Gastroesophageal sphincter (tissue), 4 donors: ENCODE results near the gene TBKBP1. TPM values are rescaled to one million over a fixed set of nuclear protein-coding genes. Genes with fewer than 3 reads are reported as not detected.
"Not testable (repeated sequence)": the region's sequence is repeated elsewhere in the genome, so short reads cannot be mapped to it uniquely, and the experiment has no call there.

Source experiments
- ATAC-seq: fragments of 150-250 bp; one replicate; pipeline ENCODE4 v1.9.1; 2016; ENCODE audit warnings: mild to moderate bottlenecking, moderate library complexity
- H3K27ac ChIP-seq, 4 donors: fragments of 200-600 bp; sonication (generic) in 3 of 4; 1 replicate in 3 of 4; 2 replicates in 1 of 4; pipeline ENCODE4 v1.5.1; 2016 to 2019
- H3K27me3 ChIP-seq: fragments of 200-600 bp; sonication (generic); one replicate; pipeline ENCODE4 v1.5.1; 2019
- H3K36me3 ChIP-seq, 2 donors: fragments of 200-600 bp; sonication (generic); one replicate each; pipeline ENCODE4 v1.5.1; 2019; ENCODE audit warnings: control low read depth in 1 of 2
- H3K4me1 ChIP-seq, 3 donors: fragments of 200-600 bp; sonication (generic); 1 replicate in 2 of 3; 2 replicates in 1 of 3; pipeline ENCODE4 v1.5.1; 2016 to 2019; ENCODE audit warnings: control low read depth in 2 of 3
- H3K4me3 ChIP-seq, 2 donors: fragments of 200-600 bp; sonication (generic); one replicate each; pipeline ENCODE4 v1.5.1; 2019; ENCODE audit warnings: mild to moderate bottlenecking in 1 of 2, moderate library complexity in 1 of 2
- H3K9me3 ChIP-seq, 3 donors: fragments of 200-600 bp; sonication (generic); one replicate each; pipeline ENCODE4 v1.5.1; 2017 to 2019; ENCODE audit warnings: control low read depth in 2 of 3
- EP300 ChIP-seq: sonication (generic); formaldehyde crosslinking; IDR thresholded peaks from one replicate; pipeline ENCODE4 v1.6.1; 2017; ENCODE audit warnings: antibody characterized with exemption, mild to moderate bottlenecking
- POLR2A ChIP-seq, 2 donors: fragments of 450-650 bp; IDR thresholded peaks; one replicate each; pipeline ENCODE4 v1.6.1; 2017; ENCODE audit warnings: antibody characterized with exemption in 2 of 2, mild to moderate bottlenecking in 2 of 2, moderate library complexity in 1 of 2
- POLR2AphosphoS5 ChIP-seq: sonication (generic); formaldehyde crosslinking; IDR thresholded peaks from one replicate; pipeline ENCODE4 v1.6.1; 2017; ENCODE audit warnings: antibody characterized with exemption
- WGBS, 2 donors: methylation state at CpG; one replicate each; pipeline ENCODE4 v1.1.5; 2018; ENCODE audit warnings: low coverage in 1 of 2; 5-methylcytosine and 5-hydroxymethylcytosine counted together
- total RNA-seq, 4 donors: library from RNA; depleted of rRNA; stranded (reverse); fragments of >200 nt; gene quantifications; one replicate each; pipeline ENCODE4 v1.1.0, GENCODE V29; 2016
- TF ChIP-seq, protein P1 (sequence below), 4 experiments: fragments of 200-600 bp in 2 of 4; fragments of 450-650 bp in 2 of 4; sonication (generic) in 1 of 4; IDR thresholded peaks; one replicate each; pipeline ENCODE4 v1.5.1; 2017 to 2019; ENCODE audit warnings: antibody characterized with exemption in 4 of 4, mild to moderate bottlenecking in 2 of 4, moderate library complexity in 2 of 4

Gene TBKBP1
- total RNA-seq, 4 donors from 2014 or later: 13.9 to 25.1 (median 18.0) TPM

DNA sequence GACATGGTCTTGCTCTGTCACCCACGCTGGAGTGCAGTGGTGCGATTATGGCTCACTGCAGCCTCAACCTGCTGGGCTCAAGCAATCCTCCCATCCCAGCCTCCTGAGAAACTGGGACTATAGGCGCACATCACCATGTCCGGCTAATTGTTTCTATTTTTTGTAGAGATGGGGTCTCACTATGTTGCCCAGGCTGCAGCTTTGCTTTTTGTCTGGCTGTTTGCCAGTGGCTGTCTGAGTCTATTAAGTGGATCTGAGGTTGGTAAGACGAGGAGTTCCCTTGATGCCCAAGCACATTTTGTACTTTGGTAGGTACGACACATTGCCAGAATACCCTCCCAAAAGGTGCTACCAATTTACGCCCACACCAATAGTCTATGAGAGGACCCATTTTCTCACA is 44.2 kb downstream of the TBKBP1 start:
- Histone ChIP-seq H3K9me3 (no peaks in the 10 kb centered on the region), H3K36me3 (no peaks in the 10 kb centered on the region), H3K4me1 (peaks cover 0 to 11% (median 7%) of the 10 kb centered on the region in 3 donors), H3K27me3 (peaks cover 80% of the 10 kb centered on the region), H3K27ac (no peak overlapping the region), H3K4me3 (no peak overlapping the region)
- ATAC-seq: no peak
- WGBS, 2 donors: 86 to 93% methylated on average over 5 to 7 of the region's 7 CpGs
- TF ChIP-seq, protein P1, sequence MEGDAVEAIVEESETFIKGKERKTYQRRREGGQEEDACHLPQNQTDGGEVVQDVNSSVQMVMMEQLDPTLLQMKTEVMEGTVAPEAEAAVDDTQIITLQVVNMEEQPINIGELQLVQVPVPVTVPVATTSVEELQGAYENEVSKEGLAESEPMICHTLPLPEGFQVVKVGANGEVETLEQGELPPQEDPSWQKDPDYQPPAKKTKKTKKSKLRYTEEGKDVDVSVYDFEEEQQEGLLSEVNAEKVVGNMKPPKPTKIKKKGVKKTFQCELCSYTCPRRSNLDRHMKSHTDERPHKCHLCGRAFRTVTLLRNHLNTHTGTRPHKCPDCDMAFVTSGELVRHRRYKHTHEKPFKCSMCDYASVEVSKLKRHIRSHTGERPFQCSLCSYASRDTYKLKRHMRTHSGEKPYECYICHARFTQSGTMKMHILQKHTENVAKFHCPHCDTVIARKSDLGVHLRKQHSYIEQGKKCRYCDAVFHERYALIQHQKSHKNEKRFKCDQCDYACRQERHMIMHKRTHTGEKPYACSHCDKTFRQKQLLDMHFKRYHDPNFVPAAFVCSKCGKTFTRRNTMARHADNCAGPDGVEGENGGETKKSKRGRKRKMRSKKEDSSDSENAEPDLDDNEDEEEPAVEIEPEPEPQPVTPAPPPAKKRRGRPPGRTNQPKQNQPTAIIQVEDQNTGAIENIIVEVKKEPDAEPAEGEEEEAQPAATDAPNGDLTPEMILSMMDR (IDR thresholded peaks at IDR 0.05): no peak
- TF ChIP-seq POLR2AphosphoS5 (no peak), POLR2A (IDR thresholded peaks at IDR 0.05) (no peak), EP300 (no peak)

DNA sequence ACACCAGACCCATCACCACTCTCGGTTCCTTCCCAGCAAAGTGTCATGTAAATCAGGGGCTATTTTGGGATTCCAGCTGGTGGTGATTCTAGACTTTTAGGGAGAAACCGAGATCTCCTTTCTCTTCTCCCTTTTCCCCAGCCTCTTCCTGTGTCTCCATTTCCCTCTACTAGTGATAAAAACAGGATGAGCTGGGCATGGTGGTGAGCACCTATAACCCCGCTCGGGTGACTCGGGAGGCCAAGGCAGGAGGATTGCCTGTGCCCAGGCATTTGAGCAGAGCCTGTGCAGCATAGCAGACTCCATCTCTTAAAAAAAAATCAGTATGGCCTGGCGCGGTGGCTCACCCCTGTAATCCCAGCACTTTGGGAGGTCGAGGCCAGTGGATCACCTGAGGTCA is 45.2 kb downstream of the TBKBP1 start:
- TF ChIP-seq EP300 (no peak), POLR2A (IDR thresholded peaks at IDR 0.05) (no peak), POLR2AphosphoS5 (no peak)
- TF ChIP-seq, protein P1 (IDR thresholded peaks at IDR 0.05): no peak
- peaks cover 0 to 2% (median 0%) of the 10 kb centered on the region in 3 donors for H3K4me1 ChIP-seq

DNA sequence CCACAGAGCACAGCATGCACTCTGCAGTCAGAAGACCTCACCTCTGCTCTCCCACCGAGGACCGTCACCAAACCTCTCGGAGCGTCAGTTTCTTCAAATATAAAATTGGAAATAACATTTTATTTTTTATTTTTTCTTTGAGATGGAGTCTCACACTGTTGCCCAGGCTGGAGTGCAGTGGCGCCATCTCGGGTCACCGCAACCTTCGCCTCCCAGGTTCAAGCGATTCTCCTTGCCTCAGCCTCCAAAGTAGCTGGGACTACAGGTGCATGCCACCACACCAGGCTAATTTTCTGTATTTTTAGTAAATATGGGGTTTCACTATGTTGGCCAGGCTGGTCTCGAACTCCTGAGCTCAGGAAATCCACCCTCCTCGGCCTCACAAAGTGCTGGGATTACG is 46.0 kb downstream of the TBKBP1 start:
- 87 to 95% methylated on average over 7 to 9 of the region's 12 CpGs for WGBS, 2 donors
- H3K4me1 ChIP-seq, H3K27ac ChIP-seq, ATAC-seq, H3K36me3 ChIP-seq, H3K9me3 ChIP-seq, H3K4me3 ChIP-seq: not testable (repeated sequence)
- peaks cover 80% of the 10 kb centered on the region for H3K27me3 ChIP-seq

More for the DNA sequence above, 45.2 kb downstream of the TBKBP1 start:
- no peak for ATAC-seq
- Histone ChIP-seq H3K4me3 (no peak overlapping the region), H3K9me3 (no peaks in the 10 kb centered on the region), H3K27me3 (peaks cover 80% of the 10 kb centered on the region), H3K27ac (no peak overlapping the region), H3K36me3 (no peaks in the 10 kb centered on the region)
- 20 to 63% methylated on average over 2 to 5 of the region's 8 CpGs for WGBS, 2 donors

- no peak for TF ChIP-seq EP300
- H3K27me3 ChIP-seq: peaks cover 80% of the 10 kb centered on the region
These were observed 47.3 kb downstream of the TBKBP1 start for GRCh38 chr17:47741109-47741792.

DNA sequence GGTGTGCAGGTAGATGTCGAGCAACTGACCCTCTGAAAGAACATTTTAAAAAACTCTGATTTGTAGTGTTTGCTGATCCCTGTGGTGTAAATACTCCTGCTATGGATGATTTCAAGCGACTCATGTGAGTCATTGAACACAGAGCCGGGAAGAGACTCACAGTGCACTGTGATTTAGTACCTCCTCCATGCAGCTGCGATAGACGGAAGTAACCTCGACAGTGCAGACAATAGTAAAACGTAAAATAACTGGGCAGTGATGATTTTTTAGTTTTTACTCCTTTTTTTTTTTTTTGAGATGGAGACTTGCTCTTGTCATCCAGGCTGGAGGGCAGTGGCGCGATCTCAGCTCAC is 47.8 kb downstream of the TBKBP1 start:
- TF ChIP-seq EP300: no peak
- TF ChIP-seq, protein P1 (IDR thresholded peaks at IDR 0.05): no peak
- TF ChIP-seq POLR2AphosphoS5: no peak
- TF ChIP-seq POLR2A (IDR thresholded peaks at IDR 0.05): no peak
- WGBS, 2 donors: 74 to 76% methylated on average over 7 to 9 of the region's 9 CpGs
- no peak for ATAC-seq

More at GRCh38 chr17:47741109-47741792, 47.3 kb downstream of the TBKBP1 start:
- H3K36me3 ChIP-seq: no peaks in the 10 kb centered on the region
- ATAC-seq: no peak
- no peaks in the 10 kb centered on the region for H3K9me3 ChIP-seq
- H3K4me1 ChIP-seq: no peaks in the 10 kb centered on the region
- no peak overlapping the region for H3K27ac ChIP-seq
- no peak overlapping the region for H3K4me3 ChIP-seq
- 82 to 91% methylated on average over 6 to 9 of the region's 11 CpGs for WGBS, 2 donors

GRCh38 chr17:47742319-47743181 is 48.6 kb downstream of the TBKBP1 start:
- Histone ChIP-seq H3K4me3 (no peak overlapping the region), H3K36me3 (no peaks in the 10 kb centered on the region), H3K9me3 (no peaks in the 10 kb centered on the region), H3K27ac (no peak overlapping the region), H3K27me3 (peaks cover 77% of the 10 kb centered on the region), H3K4me1 (no peaks in the 10 kb centered on the region)
- TF ChIP-seq, protein P1 (IDR thresholded peaks at IDR 0.05): peak in 1 of 4 experiments; percentile 44
- TF ChIP-seq POLR2A (IDR thresholded peaks at IDR 0.05): no peak
- no peak for TF ChIP-seq EP300
- TF ChIP-seq POLR2AphosphoS5: no peak
- WGBS, 2 donors: 30 to 47% methylated on average over 4 to 7 of the region's 26 CpGs
- no peak for ATAC-seq

More for the DNA sequence above, 47.8 kb downstream of the TBKBP1 start:
- Histone ChIP-seq H3K9me3 (no peaks in the 10 kb centered on the region), H3K4me1 (no peaks in the 10 kb centered on the region), H3K4me3 (no peak overlapping the region), H3K36me3 (no peaks in the 10 kb centered on the region), H3K27ac (no peak overlapping the region), H3K27me3 (peaks cover 79% of the 10 kb centered on the region)
